Measurements from ENCODE around the gene GPRC5B. TPM values are rescaled to one million over a fixed set of nuclear protein-coding genes. Genes with fewer than 3 reads are reported as not detected.
A peak's percentile ranks its signal among the peaks of the same experiment; 100 is the strongest.

GPRC5B gene
- total RNA-seq, 4 donors from 2014 or later = 19.9 to 34.1 (median 27.7) TPM

- 78 to 87% methylated on average over 8 to 9 of the region's 9 CpGs for WGBS, 2 donors
- Histone ChIP-seq H3K9me3 (no peaks in the 10 kb centered on the region), H3K4me3 (replicated peaks in 1 of 3) (no peak overlapping the region), H3K27me3 (no peaks in the 10 kb centered on the region), H3K27ac (peak overlapping the region in 1 of 3 donors; percentile 12), H3K36me3 (peaks cover 16 to 17% of the 10 kb centered on the region in 2 donors), H3K4me1 (peaks cover 4 to 11% of the 10 kb centered on the region in 2 donors)
- no peak for TF ChIP-seq CTCF (IDR thresholded peaks at IDR 0.05)
- TF ChIP-seq POLR2A (IDR thresholded peaks at IDR 0.05) = no peak
- intact Hi-C loops (cut with DNase I) = no loop called here
- DNase-seq = no peak
These were observed 16.2 kb downstream of the GPRC5B start for GRCh38 chr16:19868421-19868820.

GRCh38 chr16:19864566-19864965 is 20.1 kb downstream of the GPRC5B start:
- no peaks in the 10 kb centered on the region for H3K9me3 ChIP-seq
- no peak overlapping the region for H3K4me3 ChIP-seq (replicated peaks in 1 of 3)
- no peak for DNase-seq
- TF ChIP-seq POLR2A (IDR thresholded peaks at IDR 0.05) = no peak
- no peak for TF ChIP-seq CTCF (IDR thresholded peaks at IDR 0.05)
- H3K27me3 ChIP-seq = no peaks in the 10 kb centered on the region
- 87 to 92% methylated on average over 5 of the region's 5 CpGs for WGBS, 2 donors
- intact Hi-C loops (cut with DNase I) = no loop called here
- peaks cover 19 to 41% of the 10 kb centered on the region in 2 donors for H3K4me1 ChIP-seq
- peak overlapping the region in 1 of 3 donors; percentile 31 for H3K27ac ChIP-seq
- H3K36me3 ChIP-seq = no peaks in the 10 kb centered on the region

- Histone ChIP-seq H3K4me1 (peaks cover 19 to 41% of the 10 kb centered on the region in 2 donors), H3K27me3 (no peaks in the 10 kb centered on the region), H3K9me3 (no peaks in the 10 kb centered on the region), H3K4me3 (replicated peaks in 1 of 3) (no peak overlapping the region), H3K27ac (no peak overlapping the region), H3K36me3 (no peaks in the 10 kb centered on the region)
- no peak for DNase-seq
- intact Hi-C loops (cut with DNase I) = no loop called here
- 44 to 86% methylated on average over 1 of the region's 1 CpG for WGBS, 2 donors
- TF ChIP-seq CTCF (IDR thresholded peaks at IDR 0.05) (no peak), POLR2A (IDR thresholded peaks at IDR 0.05) (no peak)
These were observed 20.7 kb downstream of the GPRC5B start for GRCh38 chr16:19863990-19864389.

GRCh38 chr16:19861811-19862327 is 22.8 kb downstream of the GPRC5B start:
- no peak for DNase-seq
- TF ChIP-seq POLR2A (IDR thresholded peaks at IDR 0.05) (no peak), CTCF (IDR thresholded peaks at IDR 0.05) (no peak)
- intact Hi-C loops (cut with DNase I) = no loop called here
- H3K27me3 ChIP-seq = no peaks in the 10 kb centered on the region
- WGBS, 2 donors = 64 to 78% methylated on average over 16 of the region's 16 CpGs
- H3K4me1 ChIP-seq = peaks cover 19 to 41% of the 10 kb centered on the region in 2 donors
- no peaks in the 10 kb centered on the region for H3K36me3 ChIP-seq
- H3K9me3 ChIP-seq = no peaks in the 10 kb centered on the region
- H3K27ac ChIP-seq = peak overlapping the region; percentile 53 to 82 (median 81)
- H3K4me3 ChIP-seq (replicated peaks in 1 of 3) = no peak overlapping the region

- no peaks in the 10 kb centered on the region for H3K27me3 ChIP-seq
- WGBS, 2 donors = 76 to 92% methylated on average over 3 of the region's 3 CpGs
- H3K9me3 ChIP-seq = no peaks in the 10 kb centered on the region
- no peak for DNase-seq
- H3K4me1 ChIP-seq = peaks cover 19 to 40% of the 10 kb centered on the region in 2 donors
- H3K27ac ChIP-seq = peak overlapping the region; percentile 81 to 82 (median 81)
- intact Hi-C loops (cut with DNase I) = no loop called here
- H3K4me3 ChIP-seq (replicated peaks in 1 of 3) = no peak overlapping the region
- H3K36me3 ChIP-seq = peaks cover 0 to 6% of the 10 kb centered on the region in 2 donors
- no peak for TF ChIP-seq CTCF (IDR thresholded peaks at IDR 0.05)
- TF ChIP-seq POLR2A (IDR thresholded peaks at IDR 0.05) = no peak
These were observed 23.5 kb downstream of the GPRC5B start for GRCh38 chr16:19861133-19861532.

Measured in thyroid gland (tissue), 4 donors.